Measurements from ENCODE around the gene CEACAM6. TPM values are rescaled to one million over a fixed set of nuclear protein-coding genes. Genes with fewer than 3 reads are reported as not detected.

Gene CEACAM6
- total RNA-seq, 4 donors from 2014 or later, result 0.19 TPM; not detected in 3

GRCh38 chr19:41711376-41712261 is 43.7 kb upstream of the CEACAM6 start:
- TF ChIP-seq CTCF (IDR thresholded peaks at IDR 0.05), result no peak
- no peak for DNase-seq (ENCODE audit: low spot score)
- ATAC-seq (ENCODE audit: low FRiP score), result no peak

GRCh38 chr19:41714598-41714997 is 40.7 kb upstream of the CEACAM6 start:
- no peak for TF ChIP-seq CTCF (IDR thresholded peaks at IDR 0.05)
- no peak for ATAC-seq (ENCODE audit: low FRiP score)
- DNase-seq (ENCODE audit: low spot score), result no peak

GRCh38 chr19:41718761-41719160 is 36.6 kb upstream of the CEACAM6 start:
- DNase-seq (ENCODE audit: low spot score) (no peak), ATAC-seq (ENCODE audit: low FRiP score) (no peak)
- TF ChIP-seq CTCF (IDR thresholded peaks at IDR 0.05), result no peak

DNA sequence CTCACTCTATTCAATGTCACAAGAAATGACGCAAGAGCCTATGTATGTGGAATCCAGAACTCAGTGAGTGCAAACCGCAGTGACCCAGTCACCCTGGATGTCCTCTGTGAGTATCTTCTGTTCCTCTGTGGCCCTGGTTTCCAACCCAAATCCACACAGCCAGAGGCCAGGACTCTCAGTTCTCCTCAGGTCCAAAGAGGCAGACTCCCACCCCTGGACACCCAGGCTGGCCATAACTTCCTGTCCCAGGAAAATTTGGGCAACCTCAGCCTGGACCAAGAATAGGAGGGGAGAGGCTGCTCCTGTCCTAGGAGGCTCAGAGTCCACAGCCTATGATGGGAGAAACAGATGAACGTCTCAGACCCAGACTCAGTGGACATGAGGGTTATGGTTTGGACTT is 35.2 kb upstream of the CEACAM6 start:
- TF ChIP-seq CTCF (IDR thresholded peaks at IDR 0.05), result no peak
- ATAC-seq (ENCODE audit: low FRiP score) (no peak), DNase-seq (ENCODE audit: low spot score) (no peak)

- ATAC-seq (ENCODE audit: low FRiP score) (no peak), DNase-seq (ENCODE audit: low spot score) (no peak)
- TF ChIP-seq CTCF (IDR thresholded peaks at IDR 0.05), result no peak
Measured at GRCh38 chr19:41726493-41726892, 28.8 kb upstream of the CEACAM6 start.

- ATAC-seq (ENCODE audit: low FRiP score) (no peak), DNase-seq (ENCODE audit: low spot score) (no peak)
- TF ChIP-seq CTCF (IDR thresholded peaks at IDR 0.05), result no peak
Measured at GRCh38 chr19:41734156-41734555, 21.2 kb upstream of the CEACAM6 start.

DNA sequence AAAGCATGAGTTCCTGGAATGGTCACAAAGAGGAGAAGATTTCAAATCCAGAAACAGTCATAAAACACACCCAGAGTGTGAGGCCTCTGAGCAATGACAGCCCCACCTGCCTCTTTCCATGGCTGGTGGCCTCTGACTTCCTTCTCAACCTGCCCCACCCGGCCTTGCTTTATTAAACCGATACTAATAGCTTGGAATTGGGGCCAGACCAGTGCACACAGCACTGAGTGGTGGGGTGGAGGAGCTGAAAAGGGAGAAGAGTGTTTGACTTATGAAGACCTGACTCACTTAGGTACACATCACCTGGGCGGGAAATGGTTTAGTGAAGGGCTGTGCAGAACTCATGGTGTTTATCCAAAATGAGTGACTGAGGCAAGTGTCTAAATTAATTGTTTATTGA is 20.7 kb upstream of the CEACAM6 start:
- no peak for ATAC-seq (ENCODE audit: low FRiP score)
- no peak for DNase-seq (ENCODE audit: low spot score)
- TF ChIP-seq CTCF (IDR thresholded peaks at IDR 0.05), result no peak
